ENCODE measurements around the gene THRA.

The THRA gene

GRCh38 chr17:40028595-40028994, 34.2 kb upstream of the THRA start:
- no peak for TF ChIP-seq CTCF (IDR thresholded peaks at IDR 0.05; ENCODE audit: borderline replicate concordance, control extremely low read depth, extremely low read depth, insufficient read depth, missing control alignments)
- no peak for DNase-seq (ENCODE audit: low spot score)
- in situ Hi-C loops (cut with MboI; ENCODE audit: low sequenced_read_pairs, unreplicated experiment): no loop called here

- no peak for DNase-seq (ENCODE audit: low spot score)
- no peak for TF ChIP-seq CTCF (IDR thresholded peaks at IDR 0.05; ENCODE audit: borderline replicate concordance, control extremely low read depth, extremely low read depth, insufficient read depth, missing control alignments)
- in situ Hi-C loops (cut with MboI; ENCODE audit: low sequenced_read_pairs, unreplicated experiment): no loop called here
Observed at GRCh38 chr17:40031706-40032105, 31.1 kb upstream of the THRA start.

- in situ Hi-C loops (cut with MboI; ENCODE audit: low sequenced_read_pairs, unreplicated experiment): no loop called here
- peak; percentile 17 for DNase-seq (ENCODE audit: low spot score)
- TF ChIP-seq CTCF (IDR thresholded peaks at IDR 0.05; ENCODE audit: borderline replicate concordance, control extremely low read depth, extremely low read depth, insufficient read depth, missing control alignments): no peak
Observed at GRCh38 chr17:40032322-40033320, 30.1 kb upstream of the THRA start.

GRCh38 chr17:40033339-40033738, 29.4 kb upstream of the THRA start:
- in situ Hi-C loops (cut with MboI; ENCODE audit: low sequenced_read_pairs, unreplicated experiment): no loop called here
- DNase-seq (ENCODE audit: low spot score): no peak
- no peak for TF ChIP-seq CTCF (IDR thresholded peaks at IDR 0.05; ENCODE audit: borderline replicate concordance, control extremely low read depth, extremely low read depth, insufficient read depth, missing control alignments)

- in situ Hi-C loops (cut with MboI; ENCODE audit: low sequenced_read_pairs, unreplicated experiment): no loop called here
- no peak for TF ChIP-seq CTCF (IDR thresholded peaks at IDR 0.05; ENCODE audit: borderline replicate concordance, control extremely low read depth, extremely low read depth, insufficient read depth, missing control alignments)
- DNase-seq (ENCODE audit: low spot score): peak; percentile 22
Observed at GRCh38 chr17:40034426-40035161, 28.2 kb upstream of the THRA start.

GRCh38 chr17:40035162-40035559, 27.6 kb upstream of the THRA start:
- TF ChIP-seq CTCF (IDR thresholded peaks at IDR 0.05; ENCODE audit: borderline replicate concordance, control extremely low read depth, extremely low read depth, insufficient read depth, missing control alignments): peak; percentile 19
- peak; percentile 32 for DNase-seq (ENCODE audit: low spot score)
- in situ Hi-C loops (cut with MboI; ENCODE audit: low sequenced_read_pairs, unreplicated experiment): no loop called here
